PFSK-1 (cell line): ENCODE data around the gene WDR59.

Experiments
- FOXP2 ChIP-seq: optimal IDR thresholded peaks from 2 replicates; pipeline ENCODE3; 2011; ENCODE audit warnings: borderline replicate concordance, control low read depth, inconsistent platforms; ENCODE audit not compliant: insufficient read depth; ENCODE audit errors: extremely low read length, extremely low read depth
- POLR2AphosphoS5 ChIP-seq: IDR thresholded peaks from 2 replicates; pipeline ENCODE4 v1.6.1; 2012; ENCODE audit warnings: low read depth, mild to moderate bottlenecking, control low read depth, low read length, moderate library complexity
- SIN3A ChIP-seq: IDR thresholded peaks from 2 replicates; pipeline ENCODE4 v1.6.1; 2012; ENCODE audit warnings: mild to moderate bottlenecking, low read length, moderate library complexity, borderline replicate concordance; ENCODE audit not compliant: insufficient read depth
- TAF1 ChIP-seq: IDR thresholded peaks from 2 replicates; pipeline ENCODE4 v1.6.1; 2012; ENCODE audit warnings: low read length, control low read depth, borderline replicate concordance; ENCODE audit not compliant: insufficient read depth
- TF ChIP-seq, protein P1 (sequence below), 2 experiments: IDR thresholded peaks; 2 replicates each; pipeline versions ENCODE4 v1.6.1 to v1.8.0; 2011 to 2012; ENCODE audit warnings: low read depth in 2 of 2, low read length in 2 of 2, control low read depth in 1 of 2, inconsistent platforms in 1 of 2, mild to moderate bottlenecking in 1 of 2, moderate library complexity in 1 of 2; ENCODE audit not compliant: insufficient read depth in 1 of 2

DNA sequence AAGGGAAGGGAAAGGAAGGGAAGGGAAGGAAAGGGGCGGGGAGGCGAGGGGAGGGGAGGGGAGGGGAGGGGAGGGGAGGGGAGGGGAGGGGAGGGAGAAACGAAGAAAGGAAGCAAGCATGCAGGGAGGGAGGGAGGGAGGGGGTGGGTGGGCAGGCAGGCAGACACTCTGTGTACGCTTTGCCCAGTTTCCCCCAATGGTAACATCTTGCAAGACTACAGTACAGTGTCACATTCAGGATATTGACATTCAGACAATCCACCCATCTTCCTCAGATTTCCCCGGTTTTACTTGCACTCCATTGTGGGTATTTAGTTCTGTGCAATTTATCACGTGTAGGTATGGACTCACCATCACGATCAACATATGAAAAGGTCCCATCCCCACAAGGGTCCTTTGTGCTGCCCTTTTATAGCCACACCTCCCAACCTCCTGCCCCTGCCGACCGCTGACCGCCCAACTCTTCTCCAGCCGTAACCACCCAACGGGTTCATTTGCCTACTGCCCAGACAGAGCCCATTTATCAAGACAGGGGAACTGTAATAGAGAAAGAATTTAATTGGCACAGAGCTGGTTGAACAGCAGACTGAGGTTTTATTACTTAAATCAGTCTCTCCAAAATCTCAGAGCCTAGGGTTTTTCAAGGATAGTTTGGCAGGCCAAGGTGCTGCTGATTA lies 118.9 kb downstream of the WDR59 start:
- TF ChIP-seq FOXP2 (no peak), POLR2AphosphoS5 (no peak), SIN3A (no peak), TAF1 (no peak)
- TF ChIP-seq, protein P1, sequence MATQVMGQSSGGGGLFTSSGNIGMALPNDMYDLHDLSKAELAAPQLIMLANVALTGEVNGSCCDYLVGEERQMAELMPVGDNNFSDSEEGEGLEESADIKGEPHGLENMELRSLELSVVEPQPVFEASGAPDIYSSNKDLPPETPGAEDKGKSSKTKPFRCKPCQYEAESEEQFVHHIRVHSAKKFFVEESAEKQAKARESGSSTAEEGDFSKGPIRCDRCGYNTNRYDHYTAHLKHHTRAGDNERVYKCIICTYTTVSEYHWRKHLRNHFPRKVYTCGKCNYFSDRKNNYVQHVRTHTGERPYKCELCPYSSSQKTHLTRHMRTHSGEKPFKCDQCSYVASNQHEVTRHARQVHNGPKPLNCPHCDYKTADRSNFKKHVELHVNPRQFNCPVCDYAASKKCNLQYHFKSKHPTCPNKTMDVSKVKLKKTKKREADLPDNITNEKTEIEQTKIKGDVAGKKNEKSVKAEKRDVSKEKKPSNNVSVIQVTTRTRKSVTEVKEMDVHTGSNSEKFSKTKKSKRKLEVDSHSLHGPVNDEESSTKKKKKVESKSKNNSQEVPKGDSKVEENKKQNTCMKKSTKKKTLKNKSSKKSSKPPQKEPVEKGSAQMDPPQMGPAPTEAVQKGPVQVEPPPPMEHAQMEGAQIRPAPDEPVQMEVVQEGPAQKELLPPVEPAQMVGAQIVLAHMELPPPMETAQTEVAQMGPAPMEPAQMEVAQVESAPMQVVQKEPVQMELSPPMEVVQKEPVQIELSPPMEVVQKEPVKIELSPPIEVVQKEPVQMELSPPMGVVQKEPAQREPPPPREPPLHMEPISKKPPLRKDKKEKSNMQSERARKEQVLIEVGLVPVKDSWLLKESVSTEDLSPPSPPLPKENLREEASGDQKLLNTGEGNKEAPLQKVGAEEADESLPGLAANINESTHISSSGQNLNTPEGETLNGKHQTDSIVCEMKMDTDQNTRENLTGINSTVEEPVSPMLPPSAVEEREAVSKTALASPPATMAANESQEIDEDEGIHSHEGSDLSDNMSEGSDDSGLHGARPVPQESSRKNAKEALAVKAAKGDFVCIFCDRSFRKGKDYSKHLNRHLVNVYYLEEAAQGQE (IDR thresholded peaks at IDR 0.05; ENCODE audit: insufficient read depth in 1 of 2, low read depth in 2 of 2, low read length in 2 of 2): no peak
